Muscle of back (tissue), 11 donors: ENCODE measurements around the gene SIRT3. TPM values are rescaled to one million over a fixed set of nuclear protein-coding genes. Genes with fewer than 3 reads are reported as not detected.
A peak's percentile ranks its signal among the peaks of the same experiment; 100 is the strongest.

Source experiments
- DNase-seq, 3 donors: peaks; one replicate each; pipeline versions ENCODE4 v3.0.0 to v3.0.0-alpha.2; 2013
- polyA plus RNA-seq, 10 donors: library from polyadenylated mRNA; unstranded; fragments of 120-200 nt; gene quantifications; one replicate each; pipeline ENCODE4 v1.2.1, GENCODE V29; 2013; ENCODE audit not compliant: insufficient read length in 10 of 10

The SIRT3 gene
- polyA plus RNA-seq, 10 donors: 17.8 to 26.1 (median 19.9) TPM

DNA sequence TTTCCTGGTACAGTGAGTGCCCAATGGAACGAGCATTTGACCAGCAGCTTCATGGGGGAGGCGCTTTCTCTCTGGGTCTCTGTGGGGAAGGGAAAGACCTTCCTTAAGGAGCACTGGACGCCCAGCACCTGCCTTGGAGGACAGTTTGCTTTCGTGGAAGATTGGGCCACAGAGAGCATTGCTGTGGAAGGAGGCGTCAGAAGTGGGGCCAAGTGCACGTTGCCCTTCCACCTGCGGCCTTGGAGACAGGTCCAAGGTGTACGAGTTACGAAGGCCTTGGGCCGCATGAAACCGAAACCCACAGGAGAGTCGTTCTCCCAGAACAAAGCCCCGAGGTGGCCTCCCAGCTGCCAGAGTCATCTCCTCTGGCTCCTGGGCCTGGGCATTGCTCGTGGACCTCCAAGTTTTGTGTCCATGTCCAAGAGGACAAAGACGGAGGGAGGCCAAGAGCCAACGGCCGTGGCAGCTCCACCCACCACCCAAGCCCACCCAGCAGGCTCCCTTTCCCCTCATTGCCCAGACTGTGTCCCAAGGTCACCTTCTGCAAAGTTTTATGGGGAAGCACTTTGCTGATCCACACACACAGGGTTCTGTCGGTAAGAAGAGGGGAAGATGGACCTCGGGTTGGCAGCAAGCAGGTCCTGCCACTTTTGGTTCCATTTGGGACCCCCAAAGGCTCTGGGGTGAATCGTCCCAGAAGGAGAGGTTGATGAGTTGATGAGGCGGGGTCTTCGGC lies 36.2 kb upstream of the SIRT3 start:
- DNase-seq: no peak

DNA sequence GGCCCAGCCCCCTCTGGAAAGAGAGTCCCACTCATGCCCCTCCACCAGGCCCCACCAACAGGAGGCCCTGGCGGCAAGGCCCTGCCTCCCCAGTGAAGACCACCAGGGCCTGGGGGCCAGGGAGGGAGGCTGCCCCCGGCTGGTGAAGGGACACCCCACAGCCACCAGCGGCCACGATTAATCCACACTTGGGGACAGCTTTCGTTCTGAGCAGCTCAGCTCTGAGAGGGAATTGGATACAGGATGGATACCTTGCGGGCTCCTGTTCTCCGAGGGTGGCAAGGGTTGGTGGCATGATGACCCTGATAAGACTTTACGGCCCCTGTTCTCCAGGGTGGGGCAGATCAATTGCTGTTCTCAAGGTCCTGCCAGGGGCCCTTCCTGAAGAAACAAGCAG lies 35.2 kb upstream of the SIRT3 start:
- DNase-seq: no peak

DNA sequence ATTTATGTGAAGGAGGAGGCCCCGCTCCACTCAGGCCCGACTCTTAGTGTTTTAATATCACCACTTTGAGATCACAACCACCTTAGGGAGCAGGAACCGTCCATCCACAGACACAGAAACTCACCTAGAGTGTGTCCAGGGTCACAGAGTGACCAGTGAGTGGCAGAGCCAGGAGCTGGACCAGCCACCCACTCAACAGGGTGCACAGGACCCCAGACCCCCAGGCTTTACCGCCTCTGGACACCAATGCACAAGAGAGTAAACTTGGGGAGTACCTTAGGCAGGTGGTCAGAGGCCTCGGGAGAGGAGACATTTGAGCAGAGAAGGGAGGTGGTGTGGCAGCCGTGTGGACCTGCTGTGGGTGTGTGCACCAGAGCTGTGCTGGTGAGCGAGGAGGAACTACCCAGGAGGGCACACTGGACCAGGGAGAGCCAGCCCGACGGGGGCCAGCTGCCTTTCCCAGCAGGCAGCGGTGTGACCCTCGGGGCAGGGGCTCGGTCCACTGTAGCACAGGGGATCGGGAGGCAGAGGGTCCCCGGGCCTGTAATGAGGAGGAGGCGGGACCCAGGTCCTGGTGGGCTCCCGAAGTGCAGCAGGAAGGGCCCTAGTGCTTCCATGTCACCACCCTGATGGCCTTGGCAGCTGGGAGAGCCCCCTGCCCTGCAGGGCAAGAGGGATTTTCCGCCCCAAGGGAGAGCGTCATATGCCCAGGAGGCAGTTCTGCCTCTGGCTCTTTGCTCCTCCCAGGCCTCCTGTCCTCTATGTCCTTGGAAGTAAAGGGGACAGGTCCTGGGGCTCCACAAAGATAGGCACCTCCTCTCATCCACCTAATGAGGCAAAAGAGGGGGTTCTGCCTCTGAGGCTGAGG lies 34.5 kb upstream of the SIRT3 start:
- no peak for DNase-seq

DNA sequence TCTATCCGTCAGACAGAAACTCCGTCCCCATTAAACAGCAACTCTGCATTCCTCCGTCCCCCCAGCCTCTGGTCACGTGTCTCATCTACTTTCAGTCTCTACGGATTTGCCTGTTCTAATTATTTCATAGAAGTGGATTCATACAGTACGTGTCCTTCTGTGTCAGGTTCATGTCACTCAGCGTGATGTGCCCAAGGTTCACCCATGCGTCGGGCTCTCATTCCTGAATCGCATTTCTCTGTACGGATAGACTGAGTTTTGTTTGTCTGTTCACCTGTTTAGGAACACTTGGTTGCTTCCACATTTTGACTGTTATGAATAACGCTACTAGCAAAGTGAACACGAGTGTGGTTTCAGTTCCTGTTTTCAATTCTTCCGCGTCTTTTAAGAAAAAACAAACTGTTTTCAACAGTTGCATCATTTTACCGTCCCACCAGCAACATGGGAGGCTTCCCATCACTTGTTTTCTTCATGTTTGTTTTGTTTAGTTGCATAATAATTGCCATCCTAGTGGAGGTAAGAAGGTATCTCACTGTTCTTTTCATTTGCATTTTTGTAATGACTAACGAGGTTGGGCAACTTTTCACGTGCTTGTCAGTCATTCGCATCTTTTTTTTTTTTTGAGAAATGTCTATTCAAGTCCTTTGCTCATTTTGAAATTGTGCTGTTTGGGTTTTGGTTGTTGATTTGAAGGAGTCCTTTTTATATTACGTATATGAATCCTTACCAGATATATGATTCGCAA lies 33.2 kb upstream of the SIRT3 start:
- peak in 2 of 3 donors; percentile 33 to 61 for DNase-seq

DNA sequence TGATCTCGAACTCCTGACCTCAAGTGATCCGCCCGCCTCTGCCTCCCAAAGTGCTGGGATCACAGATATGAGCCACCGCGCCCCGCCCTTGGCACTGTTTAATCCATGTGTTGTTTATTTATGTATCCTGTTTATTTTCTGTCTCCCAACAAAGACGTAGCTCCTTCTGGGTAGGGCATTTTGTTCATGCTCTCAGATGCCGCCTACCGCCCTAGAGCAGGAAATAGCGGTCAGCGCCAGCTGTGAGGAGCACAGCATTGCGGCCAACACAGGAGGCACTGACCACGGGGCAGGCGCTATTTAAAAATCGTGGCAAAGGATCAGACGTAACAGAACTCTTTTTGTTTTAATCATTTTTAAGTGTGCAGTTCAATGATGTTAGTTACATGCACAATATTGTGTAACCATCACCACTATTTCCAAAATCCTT lies 32.6 kb upstream of the SIRT3 start:
- DNase-seq: peak in 2 of 3 donors; percentile 29 to 58

DNA sequence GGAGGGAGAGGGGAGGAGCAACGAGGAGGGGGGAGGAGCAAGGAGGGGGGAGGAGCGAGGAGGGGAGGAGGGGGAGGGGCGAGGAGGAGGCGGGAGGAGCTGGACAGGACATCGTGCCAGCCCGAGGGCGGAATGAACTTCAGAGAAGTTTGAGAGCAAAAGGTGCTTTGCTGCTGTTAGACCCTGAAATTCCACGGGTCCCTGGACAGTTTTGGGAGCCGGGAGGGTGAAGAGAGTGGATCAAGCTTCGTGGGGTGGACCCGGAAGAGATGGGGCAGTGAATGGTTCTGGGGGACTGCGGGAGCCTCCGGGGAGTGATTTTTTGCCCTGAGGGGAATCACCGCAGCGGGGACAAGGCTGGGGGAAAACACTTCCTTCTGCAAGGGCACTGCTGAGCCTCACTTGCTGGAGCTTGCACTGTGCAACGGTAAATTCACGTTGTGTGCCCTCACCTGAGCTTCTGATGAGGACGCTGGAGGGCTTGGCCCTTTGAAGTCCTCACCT lies 31.4 kb upstream of the SIRT3 start:
- no peak for DNase-seq

DNA sequence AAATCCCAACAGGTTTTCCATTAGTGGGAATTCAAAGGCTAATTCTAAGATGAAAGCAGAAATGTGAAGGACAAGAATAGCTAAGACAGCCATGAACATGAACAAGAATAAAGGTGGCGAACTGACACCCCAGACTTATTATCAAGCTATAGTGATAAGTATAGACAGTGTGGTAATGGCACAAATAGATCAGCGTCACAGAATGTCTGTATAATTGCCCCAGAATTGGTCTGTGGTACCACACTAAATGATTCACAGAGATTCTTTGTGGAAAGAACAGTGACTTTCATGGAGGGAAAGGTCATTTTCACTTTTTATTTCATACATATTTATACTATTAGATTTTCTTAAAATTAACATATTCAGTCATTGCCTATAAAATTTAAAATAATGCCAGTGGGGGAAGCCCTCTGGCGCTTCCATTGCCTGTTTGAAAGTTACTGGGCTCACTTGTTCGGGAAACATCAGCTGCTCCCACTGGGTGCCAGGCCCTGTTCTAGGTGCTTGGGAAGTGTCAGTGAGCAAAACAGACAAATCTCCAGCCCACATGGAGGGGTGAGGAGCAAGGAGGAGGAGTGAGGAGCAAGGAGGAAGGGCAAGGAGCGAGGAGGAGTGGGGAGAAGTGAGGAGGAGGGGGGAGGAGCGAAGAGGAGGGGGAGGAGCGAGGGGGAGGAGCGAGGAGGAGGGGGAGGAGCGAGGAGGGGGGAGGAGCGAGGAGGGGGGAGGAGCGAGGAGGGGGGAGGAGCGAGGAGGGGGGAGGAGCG lies 30.7 kb upstream of the SIRT3 start:
- no peak for DNase-seq

DNA sequence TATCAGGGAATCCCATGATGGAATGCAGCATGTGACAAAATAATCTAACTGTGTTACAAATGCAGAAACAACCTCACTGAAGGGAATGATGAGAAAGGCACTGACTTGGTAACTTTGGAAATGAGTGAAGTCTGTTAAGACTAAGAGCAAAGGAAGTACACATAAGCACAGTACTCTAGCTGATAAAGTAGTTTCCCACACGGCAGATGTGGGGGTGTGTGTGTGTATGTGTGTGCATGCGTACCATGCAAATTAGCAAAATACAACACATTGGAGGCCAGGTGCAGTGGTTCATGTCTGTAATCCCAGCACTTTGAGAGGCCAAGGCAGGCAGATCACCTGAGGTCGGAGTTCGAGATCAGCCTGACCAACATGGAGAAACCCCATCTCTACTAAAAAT lies 25.5 kb upstream of the SIRT3 start:
- no peak for DNase-seq

DNA sequence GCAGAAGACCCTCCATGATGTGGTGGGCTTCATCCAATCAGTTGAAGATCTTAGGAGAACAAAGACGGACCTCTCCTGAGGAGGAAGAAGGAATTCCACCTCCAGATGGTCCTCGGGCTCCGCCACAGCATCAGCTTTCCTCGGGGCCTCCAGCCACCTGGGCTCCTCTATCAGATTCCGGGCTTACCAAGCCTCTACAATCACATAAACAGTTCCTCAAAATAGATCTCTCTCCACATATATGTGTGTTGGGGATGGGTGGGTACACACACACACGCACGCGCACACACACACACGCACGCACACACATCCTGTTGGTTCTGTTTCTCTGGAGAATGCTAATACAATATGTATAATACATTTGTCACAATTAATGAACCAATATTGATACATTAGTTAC lies 23.3 kb upstream of the SIRT3 start:
- DNase-seq: no peak

DNA sequence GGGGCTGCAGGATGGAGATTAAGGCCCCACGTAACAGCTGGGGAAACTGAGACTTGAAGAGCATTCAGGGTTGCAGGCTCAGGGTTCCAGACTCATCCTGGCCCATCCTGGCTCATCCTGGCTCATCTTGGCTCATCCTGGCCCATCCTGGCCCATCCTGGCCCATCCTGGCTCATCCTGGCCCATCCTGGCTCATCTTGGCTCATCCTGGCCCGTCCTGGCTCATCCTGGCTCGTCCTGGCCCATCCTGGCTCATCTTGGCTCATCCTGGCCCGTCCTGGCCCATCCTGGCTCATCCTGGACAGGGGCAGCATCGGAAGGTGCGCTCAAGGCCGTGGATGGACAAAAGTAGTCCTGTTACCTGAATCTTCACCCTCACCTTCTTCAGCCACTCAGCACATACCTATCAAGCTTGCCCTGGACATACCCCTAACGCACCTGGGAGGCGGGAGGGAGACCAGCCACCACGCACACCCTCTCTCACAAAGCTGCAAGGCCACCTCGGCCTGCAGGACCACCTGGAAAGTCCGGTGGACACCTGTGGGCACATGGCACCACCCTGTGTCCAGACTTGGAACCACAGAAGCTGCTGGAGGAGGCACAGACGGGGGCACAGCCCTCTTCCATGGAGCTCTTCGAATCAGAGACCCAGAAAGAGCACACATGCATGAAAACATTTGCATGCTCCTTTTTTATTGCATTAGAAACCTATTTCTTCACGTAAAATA lies 21.8 kb upstream of the SIRT3 start:
- no peak for DNase-seq

DNA sequence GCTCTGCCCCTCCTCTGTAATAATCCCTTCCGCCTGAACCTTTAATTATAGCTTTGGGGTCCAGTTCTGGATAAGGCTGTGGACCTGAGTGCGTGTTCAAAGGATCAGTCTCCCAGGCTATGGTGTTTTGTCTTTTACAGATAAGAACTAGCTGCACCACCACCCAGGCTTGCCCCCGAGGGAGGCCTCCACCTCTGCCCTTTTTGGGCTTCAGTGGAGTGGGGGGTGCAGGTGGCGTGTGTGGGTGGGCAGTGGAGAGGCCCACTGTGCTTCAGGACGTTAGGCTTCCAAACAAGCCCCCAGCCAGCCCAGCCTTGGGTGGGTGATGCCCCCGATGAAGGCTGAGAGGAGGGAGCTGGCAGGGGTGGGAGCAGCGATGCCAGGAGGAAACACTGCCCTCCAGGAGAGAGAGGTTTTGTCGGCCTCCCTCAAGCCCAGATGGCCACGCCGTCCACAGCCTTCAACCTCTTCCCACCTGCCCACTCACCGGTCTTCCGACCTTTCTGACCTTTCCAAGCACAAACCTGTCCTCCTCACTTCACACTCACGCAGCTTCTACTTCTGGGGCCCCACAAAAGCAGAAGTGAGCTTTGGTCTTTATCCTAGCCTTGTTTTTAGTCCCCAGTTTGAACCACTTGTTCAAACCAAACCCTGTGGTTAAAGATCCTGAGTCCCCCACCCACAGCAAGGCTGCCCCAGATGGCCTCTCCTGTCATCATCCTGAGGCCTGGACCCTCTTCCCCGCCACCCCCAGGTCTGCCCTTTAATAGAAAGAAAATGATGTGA lies 21.0 kb upstream of the SIRT3 start:
- no peak for DNase-seq

DNA sequence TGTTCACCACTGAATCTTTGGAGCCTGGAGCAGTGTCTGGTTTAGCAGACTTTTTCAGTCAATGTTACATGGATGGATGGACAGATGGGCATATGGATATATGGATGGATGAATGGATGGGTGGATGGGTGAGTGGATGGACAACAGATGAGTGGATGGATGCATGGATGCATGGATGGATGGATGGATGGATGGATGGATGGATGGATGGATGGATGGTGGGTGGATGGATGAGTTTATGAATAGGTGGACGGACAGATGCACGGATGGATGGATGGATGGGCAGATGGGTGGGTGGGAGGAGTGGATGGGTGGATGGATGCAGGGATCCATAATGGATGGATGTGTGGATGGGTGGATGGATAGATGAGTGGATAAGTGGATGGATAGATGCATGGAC lies 19.7 kb upstream of the SIRT3 start:
- DNase-seq: no peak

DNA sequence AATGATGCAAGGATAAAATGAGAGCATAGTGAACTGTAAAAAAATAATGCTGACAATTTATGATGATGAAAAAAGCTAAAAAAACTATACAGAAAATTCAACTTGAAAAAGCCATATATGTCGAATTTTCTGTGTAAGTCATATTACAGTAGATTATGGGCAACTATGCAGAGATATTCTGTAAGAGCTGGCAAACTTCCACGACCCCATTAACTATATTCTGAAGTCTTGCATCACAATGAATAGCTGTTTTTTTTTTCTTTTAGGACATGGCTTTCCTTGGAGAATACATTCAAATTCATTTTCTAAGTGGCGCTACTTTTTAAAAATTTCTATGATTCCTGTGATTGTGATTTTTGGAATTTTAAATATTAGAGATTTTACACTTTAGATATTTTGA lies 19.0 kb upstream of the SIRT3 start:
- DNase-seq: no peak

DNA sequence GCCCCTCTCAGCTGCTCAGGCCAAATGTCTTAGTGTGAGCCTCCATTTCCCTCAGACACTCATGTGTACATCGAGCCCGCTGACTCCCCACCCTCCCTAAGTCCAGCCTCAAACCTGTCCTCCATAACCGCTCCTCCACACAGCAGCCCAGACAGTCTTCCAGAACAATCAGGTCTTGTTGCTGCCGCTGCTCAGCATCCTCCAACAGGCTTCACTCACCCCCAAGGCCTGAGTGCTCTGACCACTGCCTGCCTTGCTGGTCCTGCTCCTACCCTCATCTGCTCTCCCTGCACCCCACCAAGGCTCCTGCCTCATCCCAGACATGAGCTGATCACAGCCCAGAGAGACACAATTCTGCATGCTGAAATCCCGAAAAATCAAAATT lies 17.7 kb upstream of the SIRT3 start:
- DNase-seq: no peak

DNA sequence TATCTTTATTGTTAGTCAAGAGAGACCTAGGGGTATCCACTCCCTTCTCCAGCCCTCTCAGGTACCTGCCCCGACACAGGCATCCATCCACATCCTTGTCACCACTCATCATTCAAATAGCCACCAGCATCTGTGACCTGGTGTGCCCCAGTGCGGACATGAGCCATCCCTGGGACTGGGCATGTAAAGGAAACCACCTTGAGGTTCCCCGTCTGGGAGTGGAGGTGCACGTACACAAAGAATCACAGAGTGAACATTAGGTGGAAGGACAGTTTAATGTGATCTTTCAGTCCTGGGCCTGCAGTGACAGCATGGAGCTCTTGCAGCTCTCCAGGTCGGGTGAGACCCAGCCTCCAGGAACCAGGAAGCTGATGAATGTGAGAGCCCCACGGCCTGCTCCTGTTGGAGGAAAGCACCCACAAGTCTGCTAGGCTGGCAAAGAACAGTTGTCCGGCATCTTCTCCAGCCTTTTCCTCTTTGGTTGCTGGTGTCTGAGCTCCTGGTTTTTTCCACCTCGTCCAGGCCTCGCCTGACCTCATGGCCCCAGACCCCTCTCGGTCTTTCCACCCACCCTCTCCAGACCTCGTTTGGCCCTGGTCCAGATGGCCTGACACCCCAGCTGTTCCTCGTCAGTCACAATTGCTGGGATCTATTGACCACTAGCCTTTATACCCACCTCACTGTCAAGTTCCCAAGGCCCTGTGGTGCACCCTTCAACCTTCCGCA lies 17.2 kb upstream of the SIRT3 start:
- no peak for DNase-seq

DNA sequence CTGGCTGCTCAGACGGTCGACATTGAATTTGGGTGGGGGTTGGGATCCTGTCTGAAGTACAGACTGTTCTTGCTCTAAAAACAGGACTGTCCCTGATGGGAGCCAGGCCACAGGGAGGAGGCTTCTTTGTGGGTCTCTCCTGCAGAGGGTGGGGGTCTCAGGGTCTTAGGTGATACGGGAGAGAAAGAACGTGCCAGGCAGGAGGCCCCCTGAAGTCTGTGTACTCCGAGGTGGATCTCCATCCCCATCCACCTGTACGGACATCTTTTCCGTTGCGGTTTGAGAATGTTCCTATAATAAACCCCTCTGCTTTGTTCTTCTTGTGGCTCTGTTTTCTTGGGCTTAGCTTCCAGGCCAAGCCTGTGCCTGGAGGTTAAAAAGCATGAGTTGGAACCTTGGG lies 16.5 kb upstream of the SIRT3 start:
- DNase-seq: no peak

DNA sequence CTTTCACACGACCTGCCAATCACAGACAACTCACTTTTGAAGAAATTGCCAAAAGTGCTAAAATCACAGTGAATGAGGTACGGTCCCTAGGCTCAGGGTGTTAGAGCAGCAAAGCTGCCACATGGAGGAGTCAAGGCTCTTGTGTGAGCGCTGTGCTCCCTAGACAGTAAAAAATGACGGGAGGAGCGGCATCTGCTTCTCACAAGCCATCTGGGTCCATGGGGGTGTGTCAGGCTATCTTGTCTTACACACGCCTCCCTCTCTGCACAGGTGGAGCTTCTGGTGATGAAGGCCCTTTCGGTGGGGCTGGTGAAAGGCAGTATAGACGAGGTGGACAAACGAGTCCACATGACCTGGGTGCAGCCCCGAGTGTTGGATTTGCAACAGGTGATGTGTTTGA lies 15.4 kb upstream of the SIRT3 start:
- DNase-seq: no peak

DNA sequence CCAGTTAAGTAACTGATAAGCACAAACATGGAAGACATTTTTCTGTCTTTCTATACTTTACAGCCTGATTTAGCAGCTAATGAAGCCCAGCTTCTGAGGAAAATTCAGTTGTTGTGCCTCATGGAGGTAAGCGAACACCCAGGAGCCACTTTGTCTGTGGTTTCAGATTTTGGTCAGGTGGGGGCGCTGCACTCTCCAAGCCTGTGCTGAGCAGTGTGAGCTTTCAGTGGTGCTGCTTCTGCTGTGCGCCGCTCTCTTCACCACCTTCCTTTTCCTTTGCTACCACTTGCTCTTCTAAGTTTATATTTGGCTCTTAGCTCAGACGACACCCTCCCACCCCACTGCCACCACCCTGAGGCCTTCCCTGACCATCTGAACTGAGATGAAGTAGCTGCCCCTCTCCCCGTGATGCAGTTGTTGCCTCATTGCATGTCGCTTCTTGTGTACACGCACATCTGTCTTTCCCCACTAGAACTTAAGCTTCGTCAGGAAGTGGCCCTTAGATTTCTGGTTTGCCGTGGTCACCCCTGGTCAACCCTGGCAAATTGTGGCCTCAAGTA lies 14.7 kb upstream of the SIRT3 start:
- DNase-seq: peak in 2 of 3 donors; percentile 27 to 51

DNA sequence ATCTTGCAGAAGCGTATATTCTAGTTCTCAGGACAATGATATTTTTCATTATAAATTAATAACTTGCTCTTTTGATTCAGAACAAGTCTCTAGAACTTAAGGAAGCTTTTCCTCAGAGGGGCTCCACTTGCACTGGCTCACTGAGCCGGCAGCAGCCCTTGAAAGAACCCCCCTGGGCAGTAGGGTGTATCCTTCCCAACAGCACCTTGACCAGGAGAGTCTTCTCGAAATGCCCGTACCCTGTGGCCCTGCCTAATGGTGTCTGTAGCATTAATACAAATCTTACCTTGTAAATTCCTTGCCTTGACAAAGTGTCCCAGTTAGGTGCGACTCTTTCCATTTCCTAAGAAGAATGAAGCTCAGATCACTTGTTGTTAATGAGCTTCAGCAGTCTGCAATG lies 14.1 kb upstream of the SIRT3 start:
- no peak for DNase-seq
